ENCODE results near the gene HYAL2.
"Not testable (repeated sequence)": the region's sequence is repeated elsewhere in the genome, so short reads cannot be mapped to it uniquely, and the experiment has no call there.

The HYAL2 gene

GRCh38 chr3:50286322-50287227, 36.0 kb downstream of the HYAL2 start:
- no peaks in the 10 kb centered on the region for H4K20me1 ChIP-seq (ENCODE audit: insufficient read depth)
- no peak overlapping the region for H3K27ac ChIP-seq
- TF ChIP-seq, protein P1, sequence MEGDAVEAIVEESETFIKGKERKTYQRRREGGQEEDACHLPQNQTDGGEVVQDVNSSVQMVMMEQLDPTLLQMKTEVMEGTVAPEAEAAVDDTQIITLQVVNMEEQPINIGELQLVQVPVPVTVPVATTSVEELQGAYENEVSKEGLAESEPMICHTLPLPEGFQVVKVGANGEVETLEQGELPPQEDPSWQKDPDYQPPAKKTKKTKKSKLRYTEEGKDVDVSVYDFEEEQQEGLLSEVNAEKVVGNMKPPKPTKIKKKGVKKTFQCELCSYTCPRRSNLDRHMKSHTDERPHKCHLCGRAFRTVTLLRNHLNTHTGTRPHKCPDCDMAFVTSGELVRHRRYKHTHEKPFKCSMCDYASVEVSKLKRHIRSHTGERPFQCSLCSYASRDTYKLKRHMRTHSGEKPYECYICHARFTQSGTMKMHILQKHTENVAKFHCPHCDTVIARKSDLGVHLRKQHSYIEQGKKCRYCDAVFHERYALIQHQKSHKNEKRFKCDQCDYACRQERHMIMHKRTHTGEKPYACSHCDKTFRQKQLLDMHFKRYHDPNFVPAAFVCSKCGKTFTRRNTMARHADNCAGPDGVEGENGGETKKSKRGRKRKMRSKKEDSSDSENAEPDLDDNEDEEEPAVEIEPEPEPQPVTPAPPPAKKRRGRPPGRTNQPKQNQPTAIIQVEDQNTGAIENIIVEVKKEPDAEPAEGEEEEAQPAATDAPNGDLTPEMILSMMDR (conservative IDR thresholded peaks at IDR 0.05; ENCODE audit: low read depth, low read length) = no peak
- no peak overlapping the region for H3K4me2 ChIP-seq
- H2AFZ ChIP-seq (ENCODE audit: low read depth) = no peak overlapping the region
- no peak overlapping the region for H3K9ac ChIP-seq
- H3K36me3 ChIP-seq (ENCODE audit: insufficient read depth) = no peaks in the 10 kb centered on the region
- peaks cover 13% of the 10 kb centered on the region for H3K79me2 ChIP-seq (ENCODE audit: insufficient read depth, low read depth)
- no peaks in the 10 kb centered on the region for H3K27me3 ChIP-seq (ENCODE audit: insufficient read depth, low read depth)
- H3K4me3 ChIP-seq (IDR thresholded peaks at IDR 0.05; ENCODE audit: insufficient read depth, low read depth, low read length) = no peak overlapping the region
- H3K4me1 ChIP-seq (ENCODE audit: low read depth, poor library complexity, severe bottlenecking) = no peaks in the 10 kb centered on the region

DNA sequence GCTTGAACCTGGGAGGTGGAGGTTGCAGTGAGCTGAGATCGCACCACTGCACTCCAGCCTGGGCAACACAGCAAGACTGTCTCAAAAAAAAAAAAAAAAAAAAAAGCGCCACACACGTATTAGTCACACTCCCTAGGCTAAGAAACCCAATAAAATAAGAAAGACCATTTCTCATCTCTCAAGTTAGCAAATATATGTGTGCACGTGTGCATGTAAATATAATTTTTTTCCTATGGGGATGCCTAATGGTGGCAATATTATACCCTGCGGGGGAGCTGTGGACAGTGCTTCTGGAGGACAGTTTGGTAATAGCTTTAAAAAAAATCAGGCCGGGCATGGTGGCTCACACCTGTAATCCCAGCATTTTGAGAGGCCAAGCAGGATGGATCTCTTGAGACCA, 38.4 kb downstream of the HYAL2 start:
- H3K4me1 ChIP-seq (ENCODE audit: low read depth, poor library complexity, severe bottlenecking); H4K20me1 ChIP-seq (ENCODE audit: insufficient read depth); H3K27me3 ChIP-seq (ENCODE audit: insufficient read depth, low read depth); H3K79me2 ChIP-seq (ENCODE audit: insufficient read depth, low read depth); H3K4me3 ChIP-seq (IDR thresholded peaks at IDR 0.05; ENCODE audit: insufficient read depth, low read depth, low read length); H3K4me2 ChIP-seq; H3K36me3 ChIP-seq (ENCODE audit: insufficient read depth); H2AFZ ChIP-seq (ENCODE audit: low read depth); H3K27ac ChIP-seq; H3K9ac ChIP-seq: not testable (repeated sequence)

GRCh38 chr3:50279255-50280016, 43.1 kb downstream of the HYAL2 start:
- H3K79me2 ChIP-seq (ENCODE audit: insufficient read depth, low read depth) = no peaks in the 10 kb centered on the region
- H3K9ac ChIP-seq = no peak overlapping the region
- H3K36me3 ChIP-seq (ENCODE audit: insufficient read depth) = no peaks in the 10 kb centered on the region
- no peak overlapping the region for H3K4me3 ChIP-seq (IDR thresholded peaks at IDR 0.05; ENCODE audit: insufficient read depth, low read depth, low read length)
- no peak overlapping the region for H3K27ac ChIP-seq
- H2AFZ ChIP-seq (ENCODE audit: low read depth) = no peak overlapping the region
- peaks cover 1% of the 10 kb centered on the region; the same call in 1 of the 2 replicates for H3K27me3 ChIP-seq (ENCODE audit: insufficient read depth, low read depth)
- TF ChIP-seq, protein P1 (conservative IDR thresholded peaks at IDR 0.05; ENCODE audit: low read depth, low read length) = no peak
- H4K20me1 ChIP-seq (ENCODE audit: insufficient read depth) = no peaks in the 10 kb centered on the region
- no peaks in the 10 kb centered on the region for H3K4me1 ChIP-seq (ENCODE audit: low read depth, poor library complexity, severe bottlenecking)
- no peak overlapping the region for H3K4me2 ChIP-seq

DNA sequence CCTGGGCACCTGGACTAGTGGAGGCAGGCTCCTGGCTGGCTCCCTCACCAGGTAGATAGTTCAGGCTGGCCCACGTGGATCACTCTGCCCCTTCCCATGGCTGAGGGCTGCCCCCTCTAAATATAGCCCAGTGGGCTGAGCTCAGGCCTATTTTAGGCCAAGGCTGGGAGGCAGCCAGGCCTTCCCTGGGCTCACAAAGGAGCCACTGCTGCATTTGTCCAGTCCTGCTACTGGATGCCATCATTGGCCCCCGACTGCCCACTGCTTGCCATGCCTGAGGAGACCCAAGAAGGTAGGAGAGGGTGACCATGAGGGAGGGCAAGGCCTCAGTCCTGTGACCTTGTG, 43.7 kb downstream of the HYAL2 start, which contains the start of gene LSMEM2:
LSMEM2 (plus strand) TSS at position 208 of the 345 bp plus-strand sequence; CDS start at position 235, 27 bp downstream.
- Histone ChIP-seq H2AFZ (ENCODE audit: low read depth) (no peak within 1 kb of the TSS), H3K27ac (no peak within 1 kb of the TSS), H3K27me3 (ENCODE audit: insufficient read depth, low read depth) (peaks cover 7% of the 10 kb centered on the region; the same call in 1 of the 2 replicates), H4K20me1 (ENCODE audit: insufficient read depth) (no peaks in the 10 kb centered on the region), H3K4me3 (IDR thresholded peaks at IDR 0.05; ENCODE audit: insufficient read depth, low read depth, low read length) (no peak within 1 kb of the TSS), H3K79me2 (ENCODE audit: insufficient read depth, low read depth) (no peaks in the 10 kb centered on the region), H3K4me2 (no peak within 1 kb of the TSS), H3K9ac (no peak within 1 kb of the TSS), H3K36me3 (ENCODE audit: insufficient read depth) (no peaks in the 10 kb centered on the region), H3K4me1 (ENCODE audit: low read depth, poor library complexity, severe bottlenecking) (no peaks in the 10 kb centered on the region)
- TF ChIP-seq, protein P1 (conservative IDR thresholded peaks at IDR 0.05; ENCODE audit: low read depth, low read length) = no peak
